HL-60/S4 (cell line): Measurements from ENCODE around the gene PARN.
"Not testable (repeated sequence)": the region's sequence is repeated elsewhere in the genome, so short reads cannot be mapped to it uniquely, and the experiment has no call there.

Source experiments
- in situ Hi-C: fragments of 300-500 bp; cut with MboI; formaldehyde crosslinking; loops from 2 replicates; pipeline ENCODE4 v1.14.3; 2022; ENCODE audit warnings: low sequenced_read_pairs

Gene PARN

DNA sequence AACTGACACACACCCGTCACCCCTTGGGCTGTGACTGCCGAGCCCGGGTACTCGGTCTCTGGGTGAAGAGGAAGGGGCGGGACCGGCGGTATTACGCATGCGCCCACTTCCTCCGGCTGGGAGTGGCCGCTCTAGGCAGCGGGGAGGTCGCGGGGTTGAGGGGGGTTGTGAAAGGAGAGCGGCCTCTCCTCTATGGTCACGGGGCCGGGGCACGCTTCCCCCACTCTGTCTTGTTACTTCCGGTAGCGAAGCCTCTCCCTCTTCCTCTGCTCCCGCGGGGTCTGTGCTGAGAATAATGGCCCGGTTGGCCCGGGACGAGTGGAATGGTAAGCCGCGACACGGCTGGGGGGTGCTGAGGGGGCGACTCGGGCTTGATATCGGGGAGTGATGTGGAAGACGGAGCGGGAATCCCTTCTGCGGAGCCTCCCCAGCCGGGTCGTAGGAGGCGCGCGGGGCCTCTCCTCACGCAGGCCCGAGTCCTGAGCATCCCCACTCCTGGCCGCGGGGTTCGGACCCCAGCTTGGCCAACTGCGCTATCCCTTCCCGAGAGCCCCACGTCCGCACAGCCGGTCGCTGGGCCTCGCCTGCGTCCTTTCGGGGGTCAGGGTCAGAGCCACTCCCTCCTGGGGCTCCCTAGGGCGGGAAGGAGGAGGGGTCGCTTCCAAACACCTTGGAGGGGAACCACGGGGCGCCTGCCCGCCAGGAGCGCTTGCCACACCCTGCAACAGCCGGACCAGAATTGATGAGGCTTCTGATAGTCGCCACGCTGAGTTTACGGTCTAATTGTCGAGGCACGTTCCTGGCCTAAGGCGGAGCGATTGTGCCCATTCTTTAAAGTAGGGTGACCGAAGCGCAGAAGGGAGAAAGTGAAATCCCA lies 2.9 kb upstream of the PARN start, which contains the start of gene BFAR:
BFAR (plus strand) TSS at position 259 of the 877 bp plus-strand sequence. CDS start 11,396 bp downstream, outside the sequence.
- in situ Hi-C loops, result no loop called here

GRCh38 chr16:14630620-14631330 lies 715 bp upstream of the PARN start:
- in situ Hi-C loops, result not testable (repeated sequence)

DNA sequence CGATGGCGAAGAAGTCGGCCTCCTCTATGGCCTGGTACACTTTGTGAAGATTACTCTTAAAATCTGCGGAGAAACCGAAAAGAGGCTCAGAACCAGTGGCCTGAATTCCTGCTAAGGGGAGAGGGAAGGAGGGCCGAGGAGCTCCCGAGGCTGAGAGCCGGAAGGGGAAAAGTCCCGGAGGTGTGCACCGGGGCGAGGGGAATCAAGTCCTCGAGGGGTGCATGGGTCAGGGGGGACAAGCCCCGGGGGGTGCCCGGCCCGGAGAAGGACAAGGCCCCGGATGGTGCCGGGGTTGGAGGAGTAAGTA lies 495 bp downstream of the PARN start:
- in situ Hi-C loops, result no loop called here

DNA sequence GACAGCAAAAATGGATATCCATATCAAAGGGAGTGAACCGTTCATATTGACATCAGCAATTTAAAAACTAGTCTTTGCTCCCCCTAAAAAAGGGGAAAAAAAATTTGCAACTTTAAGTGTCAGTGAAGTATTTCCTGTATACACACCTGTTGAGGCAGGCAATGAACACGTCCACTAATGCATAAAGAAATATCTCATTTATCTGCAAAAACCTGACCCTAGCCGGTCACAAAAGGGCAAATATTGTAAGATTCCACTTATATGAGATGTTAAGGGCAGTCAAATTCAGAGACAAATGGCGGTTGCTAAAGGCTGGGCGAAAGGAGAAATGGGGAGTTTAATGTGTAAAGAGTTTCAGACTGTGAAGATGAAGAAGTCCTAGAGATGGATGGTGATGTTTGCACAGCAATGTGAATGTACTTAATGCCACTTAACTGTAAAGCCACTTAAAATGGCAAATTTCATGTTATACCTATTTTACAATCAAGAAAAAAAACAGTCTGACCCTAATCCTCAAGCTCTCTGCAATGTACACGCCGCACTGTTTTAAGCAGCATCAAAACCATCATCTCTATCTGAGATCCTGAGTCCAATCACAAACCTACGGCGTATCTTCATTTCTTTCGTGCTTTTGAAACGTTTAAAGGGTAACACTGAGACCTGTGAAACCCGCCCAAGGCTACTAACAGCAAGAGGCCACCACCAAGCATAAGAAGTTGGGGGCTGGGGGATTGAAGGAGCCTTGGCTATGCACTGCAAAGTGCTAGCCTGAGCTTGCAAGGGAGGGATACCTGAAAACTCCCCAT lies 1.1 kb downstream of the PARN start:
- in situ Hi-C loops, result no loop called here

DNA sequence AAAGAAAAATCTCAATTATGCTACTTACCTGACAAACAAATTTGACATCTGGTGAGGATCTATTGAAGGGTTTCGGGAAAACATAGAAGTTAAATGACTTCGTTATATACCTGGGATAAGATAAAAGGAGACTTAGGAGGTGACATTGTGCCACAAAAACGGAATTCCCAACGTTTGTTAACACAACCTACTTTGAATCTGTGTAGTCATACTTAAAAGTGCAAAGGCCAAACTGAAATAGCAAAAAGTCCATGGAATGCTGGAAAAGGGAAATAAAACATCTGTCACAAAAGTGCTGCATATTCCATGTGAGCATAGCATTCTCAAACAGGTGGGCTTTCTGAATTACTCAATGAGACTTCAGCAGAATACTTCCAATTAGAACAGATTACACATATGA lies 3.0 kb downstream of the PARN start:
- in situ Hi-C loops, result no loop called here

DNA sequence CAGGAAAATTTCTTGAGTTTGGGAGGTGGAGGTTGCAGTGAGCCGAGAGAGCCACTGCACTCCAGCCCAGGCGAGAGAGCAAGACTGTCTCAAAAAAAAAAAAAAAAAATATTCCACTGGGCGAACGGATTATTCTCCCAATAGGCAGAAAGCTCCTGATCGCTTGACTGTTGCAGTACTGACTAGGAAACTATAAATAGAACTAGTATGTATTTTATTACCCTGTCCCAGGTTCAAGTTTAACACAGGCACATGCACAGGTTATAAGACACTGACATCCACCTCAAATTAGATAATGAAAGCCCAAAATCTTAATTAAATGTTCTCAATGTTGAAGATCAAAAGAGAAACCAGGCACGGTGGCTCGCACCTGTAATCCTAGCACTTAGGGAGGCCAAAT lies 11.5 kb downstream of the PARN start:
- in situ Hi-C loops, result no loop called here

GRCh38 chr16:14616280-14616679 lies 13.8 kb downstream of the PARN start:
- in situ Hi-C loops, result no loop called here

GRCh38 chr16:14613991-14614390 lies 16.1 kb downstream of the PARN start:
- in situ Hi-C loops, result no loop called here

- in situ Hi-C loops, result no loop called here
These were observed 18.4 kb downstream of the PARN start for GRCh38 chr16:14611660-14612059.

GRCh38 chr16:14609716-14610115 lies 20.3 kb downstream of the PARN start:
- in situ Hi-C loops, result no loop called here

DNA sequence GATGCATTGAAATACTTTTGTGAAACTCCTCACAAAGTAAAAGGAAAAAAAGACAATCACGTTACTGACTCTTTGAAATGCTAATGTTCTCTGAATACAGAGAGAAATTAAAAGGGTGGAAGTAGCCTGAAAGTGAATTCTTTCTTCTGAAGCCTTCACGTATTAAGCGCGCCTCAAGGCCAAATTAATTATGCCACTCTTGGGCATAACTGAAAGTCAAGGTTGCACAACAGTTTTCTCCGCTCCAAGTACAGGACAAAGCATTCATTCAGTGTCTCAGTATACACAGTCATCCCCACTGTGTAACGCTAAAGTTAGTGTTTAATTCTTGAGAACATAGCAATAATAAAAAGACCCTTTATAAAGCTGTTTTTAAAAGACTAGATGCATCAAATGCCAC lies 21.5 kb downstream of the PARN start:
- in situ Hi-C loops, result no loop called here

- in situ Hi-C loops, result no loop called here
These were observed 21.9 kb downstream of the PARN start for GRCh38 chr16:14608111-14608566.

- in situ Hi-C loops, result no loop called here
These were observed 24.0 kb downstream of the PARN start for GRCh38 chr16:14606102-14606501.

DNA sequence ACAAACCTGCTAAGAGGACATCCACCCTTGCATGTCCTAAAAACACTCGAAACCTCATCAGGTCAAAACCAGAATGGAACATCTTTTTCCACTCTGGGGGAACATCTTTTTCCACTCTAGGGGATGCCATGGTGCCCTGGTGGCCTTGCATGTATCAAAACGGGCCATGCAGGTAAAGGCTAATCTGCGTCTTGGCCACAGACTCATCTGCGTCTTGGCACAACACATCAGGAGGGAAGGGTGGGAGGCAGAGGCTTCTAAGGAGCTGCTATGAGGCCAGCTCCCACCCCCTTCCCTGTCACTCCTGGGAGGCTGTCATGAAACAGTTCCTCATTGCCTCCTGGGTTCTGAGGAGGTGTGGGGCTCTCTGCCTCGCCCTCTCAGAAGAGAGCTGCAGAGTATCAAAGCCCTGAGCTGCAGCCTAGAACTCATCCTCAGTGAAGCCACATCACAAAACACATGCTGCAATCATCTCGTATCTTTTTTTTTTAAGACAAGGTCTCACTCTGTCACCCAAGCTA lies 27.6 kb downstream of the PARN start:
- in situ Hi-C loops, result no loop called here

DNA sequence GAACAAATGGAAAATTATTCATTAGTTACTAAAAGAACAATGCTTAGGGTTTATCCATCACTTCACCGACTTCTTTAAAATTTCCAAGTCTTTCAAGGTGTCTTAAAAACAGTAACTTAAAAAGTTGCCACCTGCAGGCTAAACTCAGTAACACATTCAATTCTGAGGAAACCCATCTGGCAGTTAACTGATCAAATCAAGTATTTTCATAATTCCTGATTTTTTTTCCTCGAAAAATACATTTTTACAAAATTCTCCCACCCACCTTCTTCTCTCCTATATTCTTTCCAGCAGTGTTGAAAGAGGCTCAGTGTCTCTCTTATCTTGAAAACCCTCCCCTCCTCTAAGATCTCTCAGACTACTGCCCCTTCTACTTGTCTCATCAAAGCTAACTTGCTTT lies 29.9 kb downstream of the PARN start:
- in situ Hi-C loops, result no loop called here

- in situ Hi-C loops, result no loop called here
These were observed 43.3 kb downstream of the PARN start for GRCh38 chr16:14586637-14587305.

- in situ Hi-C loops, result no loop called here
These were observed 44.8 kb downstream of the PARN start for GRCh38 chr16:14585287-14585686.

DNA sequence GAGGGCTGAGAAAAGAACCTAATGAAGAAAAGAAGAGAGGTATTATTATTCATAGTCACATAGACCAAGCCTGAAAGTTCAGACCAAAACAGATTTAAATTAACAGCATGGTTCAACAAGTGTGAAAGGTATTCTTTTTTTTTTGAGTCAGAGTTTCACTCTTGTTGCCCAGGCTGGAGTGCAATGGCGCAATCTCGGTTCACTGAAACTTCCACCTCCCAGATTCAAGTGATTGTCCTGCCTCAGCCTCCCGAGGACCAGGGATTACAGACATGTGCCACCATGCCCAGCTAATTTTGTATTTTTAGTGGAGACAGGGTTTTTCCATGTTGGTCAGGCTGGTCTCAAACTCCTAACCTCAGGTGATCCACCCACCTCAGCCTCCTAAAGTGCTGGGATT lies 49.1 kb downstream of the PARN start:
- in situ Hi-C loops, result not testable (repeated sequence)

DNA sequence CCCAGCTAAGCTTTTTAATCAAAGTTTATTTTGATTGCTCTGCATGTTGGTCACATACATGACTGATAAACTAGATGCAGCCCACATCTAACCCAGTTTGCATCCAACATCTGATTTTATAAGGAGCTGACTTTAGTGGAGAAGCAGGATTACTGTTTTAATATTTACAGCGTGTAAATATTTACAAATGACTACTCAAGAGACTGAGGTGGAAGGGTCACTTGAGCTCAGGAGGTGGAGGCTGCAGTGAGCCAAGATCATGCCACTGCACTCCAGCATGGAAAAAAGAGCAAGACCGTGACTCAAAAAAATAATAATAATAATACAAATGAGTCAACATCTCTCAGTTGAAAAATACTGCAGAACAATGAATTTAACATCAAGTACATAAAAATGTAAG lies 50.8 kb downstream of the PARN start:
- in situ Hi-C loops, result no loop called here

GRCh38 chr16:14576532-14576931 lies 53.5 kb downstream of the PARN start:
- in situ Hi-C loops, result no loop called here

DNA sequence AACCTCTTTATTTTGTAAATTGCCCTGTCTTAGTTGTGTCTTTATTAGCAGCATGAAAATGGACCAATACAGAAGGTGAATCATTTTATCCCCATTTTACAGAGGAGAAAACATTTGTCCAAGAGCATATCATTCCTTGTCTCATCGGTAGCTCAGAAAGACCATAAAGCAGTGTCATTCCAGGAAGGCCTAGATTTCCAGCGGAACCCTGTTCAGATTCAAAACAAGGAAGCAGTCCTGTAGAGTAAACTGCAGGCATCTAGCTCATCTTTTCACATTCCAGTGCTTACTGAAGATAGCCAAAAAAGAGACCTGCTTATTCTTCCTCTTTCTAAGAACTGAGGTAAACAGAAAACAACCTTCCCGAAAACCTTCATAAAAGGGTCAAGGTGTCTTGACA lies 54.0 kb downstream of the PARN start:
- in situ Hi-C loops, result no loop called here
